IgD-negative memory B cell (primary cell): ENCODE measurements around the gene PCF11. TPM values are rescaled to one million over a fixed set of nuclear protein-coding genes. Genes with fewer than 3 reads are reported as not detected.

Experiments used
- H3K27ac Mint-ChIP-seq, 3 donors: one replicate each; pipeline ENCODE4 v1.8.0; 2020 to 2022; ENCODE audit warnings: mild to moderate bottlenecking in 3 of 3, mixed read lengths in 3 of 3, moderate library complexity in 1 of 3
- H3K27me3 Mint-ChIP-seq: one replicate; pipeline ENCODE4 v1.8.0; 2021; ENCODE audit warnings: mixed read lengths
- H3K36me3 Mint-ChIP-seq: one replicate; pipeline ENCODE4 v1.8.0; 2020; ENCODE audit warnings: mild to moderate bottlenecking, mixed read lengths
- H3K4me1 Mint-ChIP-seq, 3 donors: one replicate each; pipeline ENCODE4 v1.8.0; 2020 to 2022; ENCODE audit warnings: mixed read lengths in 3 of 3, mild to moderate bottlenecking in 1 of 3
- H3K4me3 Mint-ChIP-seq, 4 donors: one replicate each; pipeline ENCODE4 v1.8.0; 2020 to 2022; ENCODE audit warnings: mild to moderate bottlenecking in 4 of 4, mixed read lengths in 4 of 4, moderate library complexity in 3 of 4
- H3K9me3 Mint-ChIP-seq, 3 donors: one replicate each; pipeline ENCODE4 v1.8.0; 2020 to 2021; ENCODE audit warnings: mixed read lengths in 3 of 3, mild to moderate bottlenecking in 1 of 3
- polyA plus RNA-seq: library from polyadenylated mRNA; unstranded; fragments of 300-500 nt; fragmentation: Illumina TruSeq; gene quantifications from one replicate; pipeline ENCODE4 v1.2.3, GENCODE V29; 2021

PCF11 gene
- polyA plus RNA-seq, 1 donor from 2014 or later = 47.4 TPM

GRCh38 chr11:83161610-83162199 lies 4.8 kb downstream of the PCF11 start:
- H3K4me1 Mint-ChIP-seq = peaks cover 40 to 47% (median 43%) of the 10 kb centered on the region in 3 donors
- H3K4me3 Mint-ChIP-seq = peak overlapping the region; percentile 44 to 100 (median 62)
- H3K9me3 Mint-ChIP-seq = no peaks in the 10 kb centered on the region
- H3K36me3 Mint-ChIP-seq = peaks cover 15% of the 10 kb centered on the region
- peak overlapping the region; percentile 31 to 99 (median 64) for H3K27ac Mint-ChIP-seq
- no peaks in the 10 kb centered on the region for H3K27me3 Mint-ChIP-seq

DNA sequence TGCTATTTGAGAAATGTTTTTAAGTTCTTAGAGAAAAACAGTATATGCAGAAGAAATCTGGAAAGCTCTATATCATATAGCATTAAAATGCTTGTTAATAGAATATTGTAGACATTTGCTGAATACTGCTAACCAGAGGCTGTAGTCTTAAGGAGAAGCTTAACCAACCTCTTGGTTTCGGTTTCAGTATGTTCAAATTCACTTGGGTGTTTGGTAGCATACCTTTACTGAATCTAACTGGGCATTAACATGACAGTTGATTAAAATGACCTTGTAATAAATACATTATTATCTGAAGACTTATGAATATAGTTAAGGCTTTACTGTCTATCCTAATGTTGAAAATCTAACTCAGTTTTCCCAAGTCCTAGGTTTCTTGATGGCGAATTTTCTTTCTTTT lies 5.4 kb downstream of the PCF11 start:
- H3K4me1 Mint-ChIP-seq = peaks cover 40 to 47% (median 44%) of the 10 kb centered on the region in 3 donors
- H3K27ac Mint-ChIP-seq = peak overlapping the region in 2 of 3 donors; percentile 31 to 99
- no peaks in the 10 kb centered on the region for H3K27me3 Mint-ChIP-seq
- peaks cover 12% of the 10 kb centered on the region for H3K36me3 Mint-ChIP-seq
- H3K9me3 Mint-ChIP-seq = no peaks in the 10 kb centered on the region
- peak overlapping the region; percentile 44 to 100 (median 62) for H3K4me3 Mint-ChIP-seq

DNA sequence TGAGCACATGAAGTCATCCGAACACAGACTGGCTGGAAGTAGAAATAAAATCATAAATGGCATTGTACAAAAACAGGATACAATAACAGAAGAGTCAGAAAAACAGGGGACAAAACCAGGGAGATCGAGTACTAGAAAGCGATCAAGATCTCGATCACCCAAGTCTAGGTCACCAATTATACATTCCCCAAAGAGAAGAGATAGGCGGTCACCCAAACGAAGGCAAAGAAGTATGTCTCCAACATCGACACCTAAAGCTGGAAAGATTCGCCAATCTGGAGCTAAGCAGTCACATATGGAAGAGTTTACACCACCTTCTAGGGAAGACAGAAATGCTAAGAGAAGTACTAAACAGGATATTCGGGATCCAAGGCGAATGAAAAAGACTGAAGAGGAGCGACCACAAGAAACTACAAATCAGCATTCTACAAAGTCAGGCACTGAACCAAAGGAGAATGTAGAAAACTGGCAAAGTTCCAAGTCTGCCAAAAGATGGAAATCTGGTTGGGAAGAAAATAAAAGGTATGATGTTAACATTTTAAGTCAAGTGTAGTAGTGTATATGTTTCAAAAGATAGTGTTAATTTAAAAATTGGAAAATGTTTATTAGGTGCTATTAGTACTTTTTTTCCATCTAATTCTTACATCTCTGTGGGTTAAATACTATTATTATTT lies 9.4 kb downstream of the PCF11 start:
- no peaks in the 10 kb centered on the region for H3K27me3 Mint-ChIP-seq
- H3K4me1 Mint-ChIP-seq = peaks cover 48 to 56% (median 51%) of the 10 kb centered on the region in 3 donors
- H3K4me3 Mint-ChIP-seq = peak overlapping the region in 1 of 4 donors; percentile 34
- H3K36me3 Mint-ChIP-seq = peaks cover 10% of the 10 kb centered on the region
- H3K9me3 Mint-ChIP-seq = no peaks in the 10 kb centered on the region
- H3K27ac Mint-ChIP-seq = peak overlapping the region in 1 of 3 donors; percentile 5

DNA sequence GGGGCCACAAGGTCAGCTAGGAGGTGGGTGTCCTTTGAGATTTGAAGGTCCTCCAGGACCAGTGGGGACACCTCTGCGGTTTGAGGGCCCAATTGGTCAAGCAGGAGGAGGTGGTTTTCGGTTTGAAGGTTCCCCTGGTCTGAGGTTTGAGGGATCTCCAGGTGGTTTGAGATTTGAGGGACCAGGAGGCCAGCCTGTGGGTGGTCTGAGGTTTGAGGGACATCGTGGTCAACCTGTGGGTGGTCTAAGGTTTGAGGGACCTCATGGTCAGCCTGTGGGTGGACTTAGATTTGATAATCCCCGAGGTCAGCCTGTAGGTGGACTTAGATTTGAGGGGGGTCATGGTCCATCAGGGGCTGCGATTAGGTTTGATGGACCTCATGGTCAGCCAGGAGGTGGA lies 11.8 kb downstream of the PCF11 start:
- Mint-ChIP-seq H3K27ac (peak overlapping the region in 2 of 3 donors; percentile 39 to 75), H3K36me3 (peaks cover 13% of the 10 kb centered on the region), H3K9me3 (no peaks in the 10 kb centered on the region), H3K27me3 (no peaks in the 10 kb centered on the region), H3K4me3 (peak overlapping the region in 1 of 4 donors; percentile 70), H3K4me1 (peaks cover 48 to 53% (median 49%) of the 10 kb centered on the region in 3 donors)

DNA sequence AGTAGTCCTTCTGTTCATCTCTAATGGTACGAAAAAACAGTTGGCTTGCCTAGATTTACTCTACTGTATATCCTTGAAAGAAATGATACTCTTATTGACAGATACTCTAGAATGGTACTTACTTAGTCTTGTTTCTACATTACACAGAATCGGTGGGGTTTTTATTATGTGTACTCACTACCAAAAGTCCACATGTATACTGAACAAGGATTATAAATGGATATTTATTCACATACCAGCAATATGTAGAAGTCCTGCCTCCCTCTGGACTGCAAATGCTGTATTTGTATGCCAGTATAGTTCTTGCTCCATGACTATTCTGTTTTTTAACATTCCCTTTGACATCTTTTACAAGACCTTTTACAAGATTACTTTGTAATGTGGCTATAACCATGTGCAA lies 13.9 kb downstream of the PCF11 start:
- Mint-ChIP-seq H3K9me3 (no peaks in the 10 kb centered on the region), H3K36me3 (peaks cover 9% of the 10 kb centered on the region), H3K27ac (peak overlapping the region; percentile 18 to 75 (median 33)), H3K4me1 (peaks cover 56 to 61% (median 59%) of the 10 kb centered on the region in 3 donors), H3K27me3 (no peaks in the 10 kb centered on the region), H3K4me3 (peak overlapping the region; percentile 34 to 85 (median 74))

GRCh38 chr11:83172551-83172950 lies 15.6 kb downstream of the PCF11 start:
- peaks cover 5% of the 10 kb centered on the region for H3K36me3 Mint-ChIP-seq
- no peaks in the 10 kb centered on the region for H3K9me3 Mint-ChIP-seq
- peak overlapping the region; percentile 66 to 84 (median 74) for H3K4me3 Mint-ChIP-seq
- H3K27me3 Mint-ChIP-seq = no peaks in the 10 kb centered on the region
- peaks cover 54 to 61% (median 60%) of the 10 kb centered on the region in 3 donors for H3K4me1 Mint-ChIP-seq
- peak overlapping the region in 1 of 3 donors; percentile 18 for H3K27ac Mint-ChIP-seq

DNA sequence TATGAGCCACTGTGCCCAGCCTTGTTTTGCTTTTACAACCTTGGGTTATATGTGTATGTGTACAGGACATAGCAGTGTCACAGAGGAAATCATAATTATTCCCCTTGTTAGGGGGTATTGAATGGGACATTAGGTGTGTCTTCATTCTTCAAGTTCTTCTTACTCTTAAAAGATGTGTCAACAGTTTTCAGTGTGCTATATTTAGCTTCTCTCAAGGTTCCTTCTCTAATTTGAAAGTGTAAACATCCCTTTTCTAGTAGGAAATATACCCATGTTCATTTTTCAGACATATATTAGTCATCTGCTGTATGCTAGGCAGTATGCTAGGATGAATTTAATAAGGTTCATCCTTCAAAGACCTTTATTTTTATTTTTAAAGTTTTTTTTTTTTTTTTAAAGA lies 17.1 kb downstream of the PCF11 start:
- Mint-ChIP-seq H3K4me1 (peaks cover 50 to 58% (median 57%) of the 10 kb centered on the region in 3 donors), H3K27ac (peak overlapping the region; percentile 18 to 89 (median 86)), H3K9me3 (no peaks in the 10 kb centered on the region), H3K27me3 (no peaks in the 10 kb centered on the region), H3K36me3 (peaks cover 5% of the 10 kb centered on the region), H3K4me3 (peak overlapping the region; percentile 61 to 85 (median 75))

GRCh38 chr11:83175815-83176214 lies 18.9 kb downstream of the PCF11 start:
- H3K4me3 Mint-ChIP-seq = peak overlapping the region in 1 of 4 donors; percentile 63
- peaks cover 5% of the 10 kb centered on the region for H3K36me3 Mint-ChIP-seq
- no peaks in the 10 kb centered on the region for H3K9me3 Mint-ChIP-seq
- no peaks in the 10 kb centered on the region for H3K27me3 Mint-ChIP-seq
- H3K4me1 Mint-ChIP-seq = peaks cover 37 to 47% (median 44%) of the 10 kb centered on the region in 3 donors
- peak overlapping the region in 2 of 3 donors; percentile 41 to 80 for H3K27ac Mint-ChIP-seq

- Mint-ChIP-seq H3K27me3 (no peaks in the 10 kb centered on the region), H3K9me3 (no peaks in the 10 kb centered on the region), H3K4me1 (peaks cover 12 to 21% (median 16%) of the 10 kb centered on the region in 3 donors), H3K36me3 (no peaks in the 10 kb centered on the region), H3K27ac (peak overlapping the region in 1 of 3 donors; percentile 79), H3K4me3 (peak overlapping the region in 1 of 4 donors; percentile 17)
Measured at GRCh38 chr11:83181815-83182214, 24.9 kb downstream of the PCF11 start.

DNA sequence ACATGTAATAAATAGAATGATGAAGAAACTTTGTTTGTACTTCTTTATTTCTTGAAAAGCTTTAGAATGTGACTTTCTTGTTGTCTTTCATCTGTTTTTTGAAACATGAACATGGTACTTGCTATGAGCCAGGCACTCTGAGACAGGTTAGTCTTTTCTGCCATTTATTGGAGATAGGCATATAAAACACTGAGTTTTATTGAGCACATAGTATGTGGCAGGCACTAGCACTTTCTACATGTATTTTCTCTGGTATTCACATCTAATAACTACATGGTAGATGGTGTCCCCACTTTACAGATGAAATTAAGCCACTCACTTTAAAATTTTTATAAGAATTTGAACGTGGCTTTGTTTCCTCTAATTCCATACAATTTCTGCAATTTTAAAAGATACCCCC lies 28.8 kb downstream of the PCF11 start:
- Mint-ChIP-seq H3K27me3 (no peaks in the 10 kb centered on the region), H3K4me3 (no peak overlapping the region), H3K27ac (peak overlapping the region in 1 of 3 donors; percentile 86), H3K36me3 (no peaks in the 10 kb centered on the region), H3K9me3 (no peaks in the 10 kb centered on the region), H3K4me1 (peaks cover 10 to 14% (median 12%) of the 10 kb centered on the region in 3 donors)

DNA sequence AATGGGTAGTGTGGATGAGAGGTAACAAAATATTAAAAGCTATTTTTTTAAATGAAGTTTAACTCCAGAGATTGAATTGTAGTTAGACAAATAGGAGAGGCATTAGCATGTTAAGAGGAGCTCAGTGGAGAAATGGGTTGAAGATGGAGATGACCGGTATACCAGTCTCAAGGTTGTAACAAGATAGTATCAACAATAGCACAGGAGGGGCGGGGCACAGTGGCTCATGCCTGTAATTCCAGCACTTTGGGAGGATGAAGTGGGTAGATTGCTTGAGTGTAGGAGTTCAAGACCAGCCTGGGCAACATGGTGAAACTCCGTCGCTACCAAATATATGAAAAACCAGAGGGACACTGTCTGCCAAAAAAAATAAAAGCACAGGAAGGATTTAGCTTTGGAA lies 30.5 kb downstream of the PCF11 start:
- no peaks in the 10 kb centered on the region for H3K27me3 Mint-ChIP-seq
- peak overlapping the region in 1 of 4 donors; percentile 43 for H3K4me3 Mint-ChIP-seq
- H3K27ac Mint-ChIP-seq = peak overlapping the region in 2 of 3 donors; percentile 52 to 71
- H3K4me1 Mint-ChIP-seq = peaks cover 6 to 8% (median 6%) of the 10 kb centered on the region in 3 donors
- no peaks in the 10 kb centered on the region for H3K9me3 Mint-ChIP-seq
- no peaks in the 10 kb centered on the region for H3K36me3 Mint-ChIP-seq

DNA sequence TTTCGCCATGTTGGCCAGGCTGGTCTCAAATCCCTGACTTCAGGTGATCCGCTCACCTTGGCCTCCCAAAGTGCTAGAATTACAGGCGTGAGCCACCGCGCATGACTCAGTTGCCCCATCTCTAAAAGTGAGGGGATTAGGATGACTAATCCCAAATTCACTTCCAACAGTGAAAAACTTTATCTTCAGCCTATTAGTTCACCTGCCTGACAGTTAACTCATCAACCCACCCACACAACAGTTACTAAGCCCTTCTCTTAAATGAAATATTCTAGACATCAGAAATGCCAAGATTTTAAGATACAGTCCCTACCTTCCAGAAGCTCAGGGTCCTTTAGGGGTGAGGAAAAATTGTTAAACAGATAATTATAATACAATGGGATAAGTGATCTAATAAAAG lies 34.6 kb downstream of the PCF11 start:
- Mint-ChIP-seq H3K27ac (peak overlapping the region in 1 of 3 donors; percentile 98), H3K36me3 (peaks cover 2% of the 10 kb centered on the region), H3K27me3 (no peaks in the 10 kb centered on the region), H3K4me1 (peaks cover 25 to 27% (median 25%) of the 10 kb centered on the region in 3 donors), H3K9me3 (no peaks in the 10 kb centered on the region), H3K4me3 (peak overlapping the region in 2 of 4 donors; percentile 38 to 42)

- Mint-ChIP-seq H3K27me3 (no peaks in the 10 kb centered on the region), H3K9me3 (no peaks in the 10 kb centered on the region), H3K4me1 (peaks cover 29 to 32% (median 30%) of the 10 kb centered on the region in 3 donors), H3K4me3 (peak overlapping the region; percentile 98 to 99 (median 99)), H3K36me3 (peaks cover 2% of the 10 kb centered on the region), H3K27ac (peak overlapping the region; percentile 98 to 99 (median 98))
Measured at GRCh38 chr11:83191986-83192385, 35.1 kb downstream of the PCF11 start.

DNA sequence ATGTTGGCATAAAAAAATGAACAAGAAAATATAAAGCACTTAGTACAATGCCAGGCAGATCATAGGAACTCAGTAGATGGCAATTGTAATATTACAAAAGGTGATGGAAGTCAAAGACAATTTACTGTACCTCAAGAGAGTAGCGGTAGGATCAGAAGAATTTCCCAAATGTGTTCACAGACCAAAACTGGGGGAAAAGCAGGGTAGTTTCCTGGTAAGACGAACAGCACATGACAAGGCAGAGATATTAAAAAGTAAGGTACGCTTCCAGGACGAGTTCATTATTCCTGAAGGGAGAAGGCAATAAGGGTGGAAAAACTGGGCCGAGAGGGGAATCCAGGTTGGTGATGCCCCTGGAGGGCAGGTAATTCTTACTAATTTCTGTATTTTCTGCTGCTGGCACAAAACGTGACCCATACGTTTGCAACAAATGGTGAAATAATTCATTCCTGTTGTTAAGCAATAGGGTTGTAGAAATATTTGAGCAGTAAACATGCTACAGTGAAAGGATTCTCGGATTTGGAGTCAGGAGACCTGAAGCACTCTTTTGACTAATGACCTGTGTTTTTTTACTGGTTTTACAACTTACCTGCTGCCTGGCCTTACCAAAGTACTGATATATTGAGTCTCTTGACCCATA lies 35.8 kb downstream of the PCF11 start:
- Mint-ChIP-seq H3K27me3 (no peaks in the 10 kb centered on the region), H3K4me3 (peak overlapping the region; percentile 98 to 99 (median 99)), H3K9me3 (no peaks in the 10 kb centered on the region), H3K4me1 (peaks cover 30 to 33% (median 33%) of the 10 kb centered on the region in 3 donors), H3K27ac (peak overlapping the region; percentile 98 to 99 (median 98)), H3K36me3 (peaks cover 2% of the 10 kb centered on the region)
